H9 (cell line): ENCODE measurements around the gene TFPI. TPM values are rescaled to one million over a fixed set of nuclear protein-coding genes. Genes with fewer than 3 reads are reported as not detected.

Experiments used
- DNase-seq: peaks from one replicate; pipeline ENCODE4 v3.0.0-alpha.2; 2017
- H2AFZ ChIP-seq: one replicate; pipeline ENCODE4 v1.6.1; 2013; ENCODE audit warnings: mild to moderate bottlenecking, low read length, control low read depth, moderate library complexity
- H2AK5ac ChIP-seq: 2 replicates; pipeline ENCODE4 v1.6.1; 2013; ENCODE audit warnings: low read length, control low read depth, mixed read lengths; ENCODE audit not compliant: insufficient read length
- H2BK120ac ChIP-seq: one replicate; pipeline ENCODE4 v1.6.1; 2013; ENCODE audit warnings: low read depth, mild to moderate bottlenecking, low read length, control low read depth, inconsistent platforms; ENCODE audit not compliant: poor library complexity, severe bottlenecking
- H2BK12ac ChIP-seq: 2 replicates; pipeline ENCODE4 v1.6.1; 2013; ENCODE audit warnings: low read length, control low read depth, mixed read lengths, low read depth; ENCODE audit not compliant: insufficient read length
- H2BK15ac ChIP-seq: 2 replicates; pipeline ENCODE4 v1.6.1; 2013; ENCODE audit warnings: low read depth, low read length, control low read depth
- H2BK20ac ChIP-seq: one replicate; pipeline ENCODE4 v1.6.1; 2013; ENCODE audit warnings: low read depth, mild to moderate bottlenecking, low read length, control low read depth, inconsistent platforms; ENCODE audit not compliant: poor library complexity, severe bottlenecking
- H2BK5ac ChIP-seq: 2 replicates; pipeline ENCODE4 v1.6.1; 2013; ENCODE audit warnings: low read length, control low read depth, mixed read lengths; ENCODE audit not compliant: insufficient read length
- H3K14ac ChIP-seq: 2 replicates; pipeline ENCODE4 v1.6.1; 2013; ENCODE audit warnings: low read length, control low read depth; ENCODE audit not compliant: insufficient read depth
- H3K18ac ChIP-seq: 2 replicates; pipeline ENCODE4 v1.6.1; 2013; ENCODE audit warnings: low read depth, mild to moderate bottlenecking, mixed read lengths, low read length, control low read depth; ENCODE audit not compliant: insufficient read length
- H3K23ac ChIP-seq: 2 replicates; pipeline ENCODE4 v1.6.1; 2013; ENCODE audit warnings: low read length, control low read depth, mixed read lengths, low read depth; ENCODE audit not compliant: insufficient read length
- H3K23me2 ChIP-seq: 2 replicates; pipeline ENCODE4 v1.6.1; 2013; ENCODE audit warnings: low read depth, mild to moderate bottlenecking, mixed read lengths, low read length, control low read depth; ENCODE audit not compliant: insufficient read length, poor library complexity, severe bottlenecking
- H3K27ac ChIP-seq: 2 replicates; pipeline ENCODE4 v1.5.1; 2013; ENCODE audit warnings: low read length, control low read depth, mixed read lengths, low read depth; ENCODE audit not compliant: insufficient read length
- H3K27me3 ChIP-seq: 2 replicates; pipeline ENCODE4 v1.6.1; 2013; ENCODE audit warnings: low read length, control low read depth, inconsistent platforms; ENCODE audit not compliant: insufficient read depth
- H3K4ac ChIP-seq: 2 replicates; pipeline ENCODE4 v1.6.1; 2013; ENCODE audit warnings: low read depth, mild to moderate bottlenecking, control low read depth, inconsistent platforms, low read length, moderate library complexity
- H3K4me1 ChIP-seq: 2 replicates; pipeline ENCODE4 v1.6.1; 2013; ENCODE audit warnings: low read length, control low read depth, inconsistent platforms; ENCODE audit not compliant: insufficient read depth
- H3K4me2 ChIP-seq: 2 replicates; pipeline ENCODE4 v1.6.1; 2013; ENCODE audit warnings: low read length, control low read depth, mixed read lengths; ENCODE audit not compliant: insufficient read length, insufficient read depth
- H3K56ac ChIP-seq: 2 replicates; pipeline ENCODE4 v1.6.1; 2013; ENCODE audit warnings: low read depth, mild to moderate bottlenecking, mixed read lengths, low read length, control low read depth; ENCODE audit not compliant: insufficient read length
- H3K79me1 ChIP-seq: 2 replicates; pipeline ENCODE4 v1.6.1; 2013; ENCODE audit warnings: low read depth, mild to moderate bottlenecking, moderate library complexity, low read length, control low read depth, inconsistent platforms; ENCODE audit not compliant: insufficient read depth, poor library complexity, severe bottlenecking
- H3K79me2 ChIP-seq: 2 replicates; pipeline ENCODE4 v1.6.1; 2013; ENCODE audit warnings: low read length, control low read depth, inconsistent platforms; ENCODE audit not compliant: insufficient read depth
- H3K9ac ChIP-seq: 2 replicates; pipeline ENCODE4 v1.6.1; 2013; ENCODE audit warnings: low read length, control low read depth, mixed read lengths; ENCODE audit not compliant: insufficient read length; ENCODE audit errors: extremely low read depth
- H3K9me3 ChIP-seq: one replicate; pipeline ENCODE4 v1.6.1; 2013; ENCODE audit warnings: low read depth, low read length, inconsistent platforms; ENCODE audit not compliant: control insufficient read depth
- H3T11ph ChIP-seq: one replicate; pipeline ENCODE4 v1.6.1; 2013; ENCODE audit warnings: mild to moderate bottlenecking, low read length, control low read depth, inconsistent platforms
- H4K20me1 ChIP-seq: one replicate; pipeline ENCODE4 v1.6.1; 2013; ENCODE audit not compliant: control insufficient read depth, insufficient read length, insufficient read depth
- H4K5ac ChIP-seq: 2 replicates; pipeline ENCODE4 v1.6.1; 2013; ENCODE audit warnings: low read depth, mild to moderate bottlenecking, mixed read lengths, low read length, control low read depth; ENCODE audit not compliant: insufficient read length
- H4K8ac ChIP-seq: replicated peaks from 2 replicates; pipeline ENCODE4 v1.6.1; 2013; ENCODE audit warnings: low read length, control low read depth, mixed read lengths, low read depth; ENCODE audit not compliant: insufficient read length
- H4K91ac ChIP-seq: 2 replicates; pipeline ENCODE4 v1.6.1; 2013; ENCODE audit warnings: low read depth, mild to moderate bottlenecking, moderate library complexity, mixed read lengths, low read length, control low read depth; ENCODE audit not compliant: insufficient read length
- H3K27ac Mint-ChIP-seq, 3 experiments: 2 replicates in 2 of 3; 3 replicates in 1 of 3; pipeline ENCODE4 v1.8.0; 2020 to 2021; ENCODE audit warnings: mixed read lengths in 3 of 3, mild to moderate bottlenecking in 1 of 3, moderate library complexity in 1 of 3
- H3K27me3 Mint-ChIP-seq: 2 replicates; pipeline ENCODE4 v1.8.0; 2021; ENCODE audit warnings: low read depth, mild to moderate bottlenecking, moderate library complexity, mixed read lengths
- H3K36me3 Mint-ChIP-seq, 3 experiments: 2 replicates in 2 of 3; 3 replicates in 1 of 3; pipeline ENCODE4 v1.8.0; 2020 to 2021; ENCODE audit warnings: low read depth in 3 of 3, mixed read lengths in 3 of 3; ENCODE audit not compliant: insufficient read depth in 1 of 3
- H3K4me1 Mint-ChIP-seq, 2 experiments: 2 replicates each; pipeline ENCODE4 v1.8.0; 2020; ENCODE audit warnings: mixed read lengths in 2 of 2
- H3K4me3 Mint-ChIP-seq, 2 experiments: 2 replicates in 1 of 2; 3 replicates in 1 of 2; pipeline ENCODE4 v1.8.0; 2020 to 2021; ENCODE audit warnings: mild to moderate bottlenecking in 2 of 2, mixed read lengths in 2 of 2, moderate library complexity in 1 of 2
- H3K9me3 Mint-ChIP-seq, 2 experiments: 2 replicates in 1 of 2; 3 replicates in 1 of 2; pipeline ENCODE4 v1.8.0; 2020; ENCODE audit warnings: mild to moderate bottlenecking in 2 of 2, mixed read lengths in 2 of 2, moderate library complexity in 1 of 2
- CTCF ChIP-seq: fragments of 200-600 bp; sonication (generic); conservative IDR thresholded peaks from 3 replicates; pipeline ENCODE4 v1.8.0; 2021; ENCODE audit warnings: antibody characterized with exemption, mild to moderate bottlenecking
- total RNA-seq: library from RNA; stranded (reverse); gene quantifications from 2 replicates; pipeline ENCODE4 v1.2.1, GENCODE V29; 2021

The TFPI gene
- total RNA-seq, 1 experiment from 2014 or later = 5.8 TPM

- Histone ChIP-seq H4K5ac (no peak overlapping the region), H2BK120ac (no peak overlapping the region), H4K20me1 (no peaks in the 10 kb centered on the region), H3K56ac (no peak overlapping the region), H3K23ac (no peak overlapping the region), H3K27me3 (no peaks in the 10 kb centered on the region), H3T11ph (no peak overlapping the region), H4K8ac (no peak overlapping the region), H4K91ac (no peak overlapping the region), H2AFZ (no peak overlapping the region), H3K4ac (no peak overlapping the region), H3K14ac (no peak overlapping the region), H2BK20ac (no peak overlapping the region), H3K4me1 (no peaks in the 10 kb centered on the region), H2BK5ac (no peak overlapping the region), H2BK12ac (no peak overlapping the region), H3K4me2 (no peak overlapping the region), H3K18ac (no peak overlapping the region), H2BK15ac (no peak overlapping the region), H2AK5ac (no peak overlapping the region), H3K23me2 (no peaks in the 10 kb centered on the region), H3K79me1 (no peaks in the 10 kb centered on the region), H3K79me2 (no peaks in the 10 kb centered on the region), H3K9ac (no peak overlapping the region), H3K9me3 (no peaks in the 10 kb centered on the region), H3K27ac (no peak overlapping the region)
- H3K27me3 Mint-ChIP-seq = no peaks in the 10 kb centered on the region
- no peaks in the 10 kb centered on the region for H3K9me3 Mint-ChIP-seq
- no peaks in the 10 kb centered on the region for H3K36me3 Mint-ChIP-seq
- H3K27ac Mint-ChIP-seq = no peak overlapping the region
- H3K4me3 Mint-ChIP-seq = no peak overlapping the region
- TF ChIP-seq CTCF = no peak
- DNase-seq = no peak
- H3K4me1 Mint-ChIP-seq = no peaks in the 10 kb centered on the region
These were observed 86.0 kb downstream of the TFPI start for GRCh38 chr2:187468262-187468661.
